Progenitor cell of endocrine pancreas (in vitro differentiated cells): Measurements from ENCODE around the gene CHCT1. TPM values are rescaled to one million over a fixed set of nuclear protein-coding genes. Genes with fewer than 3 reads are reported as not detected.
"Not testable (repeated sequence)": the region's sequence is repeated elsewhere in the genome, so short reads cannot be mapped to it uniquely, and the experiment has no call there.

Experiments used
- DNase-seq: peaks from one replicate; pipeline ENCODE4 v3.0.0; 2021; ENCODE audit warnings: low spot score; ENCODE audit not compliant: unreplicated experiment
- H3K27ac Mint-ChIP-seq: 2 replicates; pipeline ENCODE4 v1.8.0; 2021; ENCODE audit warnings: mild to moderate bottlenecking, moderate library complexity, mixed read lengths
- H3K27me3 Mint-ChIP-seq: 2 replicates; pipeline ENCODE4 v1.8.0; 2021; ENCODE audit warnings: mixed read lengths
- H3K36me3 Mint-ChIP-seq: 2 replicates; pipeline ENCODE4 v1.8.0; 2022; ENCODE audit warnings: mixed read lengths; ENCODE audit not compliant: insufficient read depth
- H3K4me1 Mint-ChIP-seq: 2 replicates; pipeline ENCODE4 v1.8.0; 2021; ENCODE audit warnings: low read depth, mixed read lengths
- H3K4me3 Mint-ChIP-seq: 2 replicates; pipeline ENCODE4 v1.8.0; 2021; ENCODE audit warnings: low read depth, mild to moderate bottlenecking, moderate library complexity, mixed read lengths
- H3K9me3 Mint-ChIP-seq: 2 replicates; pipeline ENCODE4 v1.8.0; 2021; ENCODE audit warnings: low read depth, mixed read lengths
- long read RNA-seq: library from polyadenylated mRNA; unstranded; transcript quantifications from one replicate; pipeline ENCODE4 v2.0.0, GENCODE V29; 2020
- total RNA-seq: library from RNA; stranded (reverse); gene quantifications from 2 replicates; pipeline ENCODE4 v1.2.1, GENCODE V29; 2021
- TF ChIP-seq, protein P1 (sequence below): fragments of 200-600 bp; sonication (generic); IDR thresholded peaks from one replicate; pipeline ENCODE4 v1.5.0; 2021; ENCODE audit warnings: antibody characterized with exemption, mild to moderate bottlenecking; ENCODE audit not compliant: unreplicated experiment

CHCT1 gene
- not detected in 2 replicates for total RNA-seq
- long read RNA-seq: 0 reads

DNA sequence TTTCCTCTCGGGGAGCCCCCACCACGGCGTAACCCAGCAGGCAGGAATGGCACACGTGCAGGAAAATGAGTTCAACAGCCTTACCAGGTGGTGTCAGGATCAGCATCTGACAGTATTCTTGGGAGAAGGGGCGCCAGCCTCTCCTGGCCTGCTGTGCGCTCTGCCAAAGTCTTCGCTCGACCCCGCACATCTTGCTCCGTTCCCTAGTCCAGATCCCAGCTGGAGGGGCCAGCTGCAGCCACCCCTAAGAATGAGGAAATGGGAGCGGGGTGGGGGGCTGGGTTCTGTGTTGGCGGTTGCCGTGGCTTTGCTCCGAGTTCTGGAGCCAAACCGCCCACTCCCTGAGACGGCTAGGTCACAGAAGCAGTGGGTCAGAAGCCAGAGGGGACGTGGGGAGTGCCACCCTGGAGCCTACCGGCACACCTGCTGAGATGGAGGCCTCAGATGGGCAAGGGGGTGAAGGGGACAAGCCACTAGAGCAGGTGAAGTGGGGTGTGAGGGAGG lies at the start of gene CHCT1:
Gene CHCT1 (plus strand): TSS at position 328 of the 504 bp plus-strand sequence. CDS start 104 bp downstream, at position 432.
- H3K27ac Mint-ChIP-seq: peak within 1 kb of the TSS; percentile 82

DNA sequence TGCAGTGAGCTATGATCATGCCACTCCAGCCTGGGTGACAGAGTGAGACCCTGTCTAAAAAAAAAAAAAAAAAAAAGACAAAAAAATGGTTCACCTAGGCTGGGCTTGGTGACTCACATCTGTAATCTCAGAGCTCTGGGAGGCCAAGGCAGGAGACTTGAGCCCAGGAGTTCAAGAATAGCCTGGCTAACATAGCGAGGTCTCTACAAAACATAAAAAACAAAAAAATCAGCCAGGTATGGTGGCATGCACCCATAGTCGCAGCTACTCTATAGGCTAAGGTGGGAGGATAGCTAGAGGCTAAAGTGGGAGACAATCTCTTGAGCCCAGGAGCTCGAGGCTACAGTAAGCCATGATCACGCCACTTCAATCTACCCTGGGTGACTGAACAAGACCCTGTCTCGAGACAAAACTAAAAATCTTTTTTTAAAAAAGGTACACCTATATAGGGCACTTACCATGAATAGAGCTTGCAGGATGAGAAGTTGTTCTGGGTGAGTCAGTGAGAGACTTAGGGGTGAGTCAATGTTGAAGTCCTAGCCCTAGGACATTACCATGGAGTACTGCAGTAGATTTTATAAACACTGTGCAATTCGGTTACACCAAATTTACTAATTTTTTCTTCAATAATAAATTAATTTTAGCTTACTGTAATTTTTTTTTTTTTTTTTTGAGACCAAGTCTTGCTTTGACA lies 49.4 kb upstream of the CHCT1 start:
- Mint-ChIP-seq H3K4me1 (peaks cover 8% of the 10 kb centered on the region), H3K9me3 (no peaks in the 10 kb centered on the region), H3K4me3 (no peak overlapping the region), H3K36me3 (no peaks in the 10 kb centered on the region), H3K27me3 (no peaks in the 10 kb centered on the region), H3K27ac (no peak overlapping the region)
- no peak for DNase-seq
- TF ChIP-seq, protein P1, sequence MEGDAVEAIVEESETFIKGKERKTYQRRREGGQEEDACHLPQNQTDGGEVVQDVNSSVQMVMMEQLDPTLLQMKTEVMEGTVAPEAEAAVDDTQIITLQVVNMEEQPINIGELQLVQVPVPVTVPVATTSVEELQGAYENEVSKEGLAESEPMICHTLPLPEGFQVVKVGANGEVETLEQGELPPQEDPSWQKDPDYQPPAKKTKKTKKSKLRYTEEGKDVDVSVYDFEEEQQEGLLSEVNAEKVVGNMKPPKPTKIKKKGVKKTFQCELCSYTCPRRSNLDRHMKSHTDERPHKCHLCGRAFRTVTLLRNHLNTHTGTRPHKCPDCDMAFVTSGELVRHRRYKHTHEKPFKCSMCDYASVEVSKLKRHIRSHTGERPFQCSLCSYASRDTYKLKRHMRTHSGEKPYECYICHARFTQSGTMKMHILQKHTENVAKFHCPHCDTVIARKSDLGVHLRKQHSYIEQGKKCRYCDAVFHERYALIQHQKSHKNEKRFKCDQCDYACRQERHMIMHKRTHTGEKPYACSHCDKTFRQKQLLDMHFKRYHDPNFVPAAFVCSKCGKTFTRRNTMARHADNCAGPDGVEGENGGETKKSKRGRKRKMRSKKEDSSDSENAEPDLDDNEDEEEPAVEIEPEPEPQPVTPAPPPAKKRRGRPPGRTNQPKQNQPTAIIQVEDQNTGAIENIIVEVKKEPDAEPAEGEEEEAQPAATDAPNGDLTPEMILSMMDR: no peak

More for the DNA sequence above, at the start of gene CHCT1:
- TF ChIP-seq, protein P1: no peak
- H3K27me3 Mint-ChIP-seq: peaks cover 14% of the 10 kb centered on the region
- H3K9me3 Mint-ChIP-seq: no peaks in the 10 kb centered on the region
- H3K4me1 Mint-ChIP-seq: peaks cover 3% of the 10 kb centered on the region
- no peaks in the 10 kb centered on the region for H3K36me3 Mint-ChIP-seq
- peak within 1 kb of the TSS; percentile 73 for H3K4me3 Mint-ChIP-seq
- DNase-seq: no peak

DNA sequence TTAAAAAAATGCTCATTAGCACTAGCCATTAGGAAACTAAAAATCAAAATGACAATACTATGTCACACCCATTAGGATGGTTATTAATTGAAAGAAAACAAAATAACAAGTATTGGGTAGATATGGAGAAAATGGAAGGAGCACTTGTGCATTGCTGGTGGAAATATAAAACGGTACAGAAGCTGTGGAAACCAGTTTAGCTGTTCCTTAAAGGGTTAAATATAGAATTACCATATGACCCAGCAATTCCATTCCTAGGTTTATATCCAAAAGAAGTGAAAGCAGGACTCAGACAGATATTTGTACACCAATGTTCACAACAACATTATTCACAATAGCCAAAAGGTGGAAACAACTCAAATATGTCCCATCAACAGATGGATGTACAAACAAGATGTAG lies 44.1 kb upstream of the CHCT1 start:
- H3K27ac Mint-ChIP-seq, H3K4me3 Mint-ChIP-seq, H3K27me3 Mint-ChIP-seq, H3K9me3 Mint-ChIP-seq, H3K4me1 Mint-ChIP-seq, DNase-seq, H3K36me3 Mint-ChIP-seq: not testable (repeated sequence)

DNA sequence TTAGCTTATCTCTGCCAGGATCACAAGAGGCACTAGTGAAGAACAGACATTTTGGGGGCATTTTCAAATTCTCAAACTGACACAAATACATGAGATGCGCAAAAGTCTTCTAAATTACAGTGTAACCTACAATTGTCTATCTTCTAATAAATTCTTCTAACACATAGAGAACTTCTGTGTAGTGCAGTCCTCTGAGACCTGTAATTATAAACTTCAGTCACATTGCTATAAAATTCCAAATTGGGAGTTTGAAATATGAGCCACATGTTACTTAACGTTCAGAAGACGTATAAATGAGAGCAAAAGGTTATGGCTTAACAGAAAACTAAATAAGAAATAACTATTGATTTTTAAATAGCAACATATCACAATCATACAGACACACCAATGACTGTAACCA lies 42.8 kb upstream of the CHCT1 start:
- not testable (repeated sequence) for H3K36me3 Mint-ChIP-seq, H3K27me3 Mint-ChIP-seq, H3K4me3 Mint-ChIP-seq, H3K9me3 Mint-ChIP-seq, H3K27ac Mint-ChIP-seq, H3K4me1 Mint-ChIP-seq, DNase-seq

DNA sequence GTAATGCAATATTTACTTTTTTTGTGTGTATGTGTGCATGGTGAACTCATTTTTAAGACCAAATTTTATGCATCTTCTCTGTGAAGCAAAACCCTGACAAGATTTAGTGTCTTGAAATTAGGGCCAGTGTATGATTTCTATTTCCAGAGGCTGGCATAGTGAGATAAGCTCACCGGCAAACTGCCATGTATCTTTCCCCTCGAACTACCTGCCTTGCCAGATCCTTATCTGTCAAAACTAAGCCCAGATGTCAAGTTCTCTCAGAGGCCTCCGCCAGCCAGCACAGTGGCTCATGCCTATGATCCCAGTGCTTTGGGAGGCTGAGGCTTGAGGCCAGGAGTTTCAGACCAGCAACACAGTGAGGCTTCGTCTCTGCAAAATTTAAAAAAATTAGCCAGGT lies 40.3 kb upstream of the CHCT1 start:
- no peak overlapping the region for H3K27ac Mint-ChIP-seq
- peaks cover 21% of the 10 kb centered on the region for H3K4me1 Mint-ChIP-seq
- H3K4me3 Mint-ChIP-seq: no peak overlapping the region
- DNase-seq: no peak
- H3K9me3 Mint-ChIP-seq: no peaks in the 10 kb centered on the region
- TF ChIP-seq, protein P1: no peak
- no peaks in the 10 kb centered on the region for H3K27me3 Mint-ChIP-seq
- H3K36me3 Mint-ChIP-seq: peaks cover 2% of the 10 kb centered on the region

DNA sequence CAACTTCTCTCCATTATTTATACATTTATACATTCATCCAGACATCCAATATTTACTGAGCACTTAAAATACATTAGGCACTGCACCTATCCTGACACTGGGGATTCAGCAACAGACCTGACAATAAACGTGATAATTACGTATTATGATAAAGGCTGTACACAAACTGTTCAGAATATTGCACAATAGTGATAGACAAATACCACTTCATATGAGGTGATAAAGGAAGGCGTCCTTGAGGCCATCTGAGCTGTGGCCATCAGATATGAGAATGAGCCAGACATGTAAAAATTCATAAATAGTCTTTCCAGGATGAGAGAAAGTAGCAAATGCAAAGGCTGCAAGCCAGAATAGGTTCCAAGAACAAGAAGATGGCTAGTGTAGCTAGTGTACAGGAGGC lies 38.9 kb upstream of the CHCT1 start:
- TF ChIP-seq, protein P1: no peak
- Mint-ChIP-seq H3K27me3 (no peaks in the 10 kb centered on the region), H3K36me3 (peaks cover 2% of the 10 kb centered on the region), H3K27ac (no peak overlapping the region), H3K9me3 (no peaks in the 10 kb centered on the region), H3K4me3 (no peak overlapping the region), H3K4me1 (peaks cover 23% of the 10 kb centered on the region)
- DNase-seq: no peak

DNA sequence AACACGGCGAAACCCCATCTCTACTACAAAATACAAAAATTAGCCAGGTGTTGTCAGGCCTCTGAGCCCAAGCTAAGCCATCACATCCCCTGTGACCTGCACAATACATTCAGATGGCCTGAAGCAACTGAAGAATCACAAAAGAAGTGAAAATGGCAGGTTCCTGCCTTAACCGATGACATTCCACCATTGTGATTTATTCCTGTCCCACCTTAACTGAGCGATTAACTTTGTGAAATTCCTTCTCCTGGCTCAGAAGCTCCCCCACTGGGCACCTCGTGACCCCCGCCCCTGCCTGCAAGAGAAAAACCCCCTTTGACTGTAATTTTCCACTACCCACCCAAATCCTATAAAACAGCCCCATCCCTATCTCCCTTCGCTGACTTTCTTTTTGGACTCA lies 37.4 kb upstream of the CHCT1 start:
- peaks cover 32% of the 10 kb centered on the region for H3K4me1 Mint-ChIP-seq
- DNase-seq, H3K9me3 Mint-ChIP-seq, H3K36me3 Mint-ChIP-seq, H3K27me3 Mint-ChIP-seq, H3K4me3 Mint-ChIP-seq: not testable (repeated sequence)
- peak overlapping the region; percentile 65 for H3K27ac Mint-ChIP-seq
